Lower lobe of right lung (tissue), 2 donors: ENCODE data around the gene ABCC1. TPM values are rescaled to one million over a fixed set of nuclear protein-coding genes. Genes with fewer than 3 reads are reported as not detected.

Experiments
- ATAC-seq, 2 donors: fragments of 200-7000 bp; cut with Tn5 transposase; one replicate each; pipeline ENCODE4 v1.9.1; 2020 to 2022; ENCODE audit warnings: mild to moderate bottlenecking in 2 of 2, moderate library complexity in 2 of 2
- DNase-seq: peaks from one replicate; pipeline ENCODE4 v3.0.0-alpha.2; 2020
- H3K27ac ChIP-seq: fragments of 200-600 bp; one replicate; pipeline ENCODE4 v1.8.0; 2022
- H3K27me3 ChIP-seq: fragments of 200-600 bp; one replicate; pipeline ENCODE4 v1.8.0; 2022; ENCODE audit warnings: low read depth
- H3K36me3 ChIP-seq: fragments of 200-600 bp; one replicate; pipeline ENCODE4 v1.8.0; 2022; ENCODE audit warnings: mild to moderate bottlenecking
- H3K4me1 ChIP-seq: fragments of 200-600 bp; one replicate; pipeline ENCODE4 v1.8.0; 2022
- H3K4me3 ChIP-seq: fragments of 200-600 bp; one replicate; pipeline ENCODE4 v1.8.0; 2022; ENCODE audit warnings: mild to moderate bottlenecking
- H3K9me3 ChIP-seq: fragments of 200-600 bp; one replicate; pipeline ENCODE4 v1.8.0; 2022
- intact Hi-C: fragments of 100-400 bp; cut with DNase I; formaldehyde crosslinking; loops from one replicate; pipeline ENCODE4 v1.11.0; 2022
- total RNA-seq: library from RNA; stranded (reverse); fragmentation: NEBNext Ultra II Directional; extraction: Animal tissue kit (Norgen Biotek cat#: 25700); gene quantifications from one replicate; pipeline ENCODE4 v1.2.1, GENCODE V29; 2021
- TF ChIP-seq, protein P1 (sequence below): fragments of 200-600 bp; IDR thresholded peaks from one replicate; pipeline ENCODE4 v1.8.0; 2022; ENCODE audit warnings: antibody characterized with exemption, mild to moderate bottlenecking
- donor health status: DM: no; HTN: yes; CAD: no; lungs with severe emphysema.

Gene ABCC1
- total RNA-seq, 1 donor from 2014 or later, result 47.5 TPM

DNA sequence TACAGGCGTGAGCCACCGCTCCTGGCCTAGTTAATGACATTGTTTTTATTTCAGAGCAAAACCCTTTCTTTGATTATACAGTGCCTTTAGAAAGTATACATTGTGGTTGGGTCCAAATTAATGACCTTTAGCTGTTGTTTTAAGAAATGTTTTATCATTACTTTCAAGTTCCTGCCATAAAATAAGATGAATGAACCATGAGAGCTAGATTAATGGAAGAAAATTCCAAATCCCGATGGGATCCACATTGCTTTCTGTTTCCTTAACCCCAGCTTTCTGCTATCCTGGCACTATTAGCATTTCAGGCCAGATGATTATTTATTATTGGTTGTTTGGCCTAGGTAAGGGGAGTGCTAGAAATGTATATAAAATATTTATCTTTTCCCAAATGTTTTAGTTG lies 131.7 kb downstream of the ABCC1 start:
- Histone ChIP-seq H3K27me3 (no peaks in the 10 kb centered on the region), H3K36me3 (peaks cover 88% of the 10 kb centered on the region), H3K4me3 (no peak overlapping the region), H3K27ac (no peak overlapping the region), H3K4me1 (peaks cover 3% of the 10 kb centered on the region), H3K9me3 (peaks cover 7% of the 10 kb centered on the region)
- no peak for ATAC-seq
- intact Hi-C loops, result no loop called here
- no peak for DNase-seq
- TF ChIP-seq, protein P1, sequence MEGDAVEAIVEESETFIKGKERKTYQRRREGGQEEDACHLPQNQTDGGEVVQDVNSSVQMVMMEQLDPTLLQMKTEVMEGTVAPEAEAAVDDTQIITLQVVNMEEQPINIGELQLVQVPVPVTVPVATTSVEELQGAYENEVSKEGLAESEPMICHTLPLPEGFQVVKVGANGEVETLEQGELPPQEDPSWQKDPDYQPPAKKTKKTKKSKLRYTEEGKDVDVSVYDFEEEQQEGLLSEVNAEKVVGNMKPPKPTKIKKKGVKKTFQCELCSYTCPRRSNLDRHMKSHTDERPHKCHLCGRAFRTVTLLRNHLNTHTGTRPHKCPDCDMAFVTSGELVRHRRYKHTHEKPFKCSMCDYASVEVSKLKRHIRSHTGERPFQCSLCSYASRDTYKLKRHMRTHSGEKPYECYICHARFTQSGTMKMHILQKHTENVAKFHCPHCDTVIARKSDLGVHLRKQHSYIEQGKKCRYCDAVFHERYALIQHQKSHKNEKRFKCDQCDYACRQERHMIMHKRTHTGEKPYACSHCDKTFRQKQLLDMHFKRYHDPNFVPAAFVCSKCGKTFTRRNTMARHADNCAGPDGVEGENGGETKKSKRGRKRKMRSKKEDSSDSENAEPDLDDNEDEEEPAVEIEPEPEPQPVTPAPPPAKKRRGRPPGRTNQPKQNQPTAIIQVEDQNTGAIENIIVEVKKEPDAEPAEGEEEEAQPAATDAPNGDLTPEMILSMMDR, result no peak

DNA sequence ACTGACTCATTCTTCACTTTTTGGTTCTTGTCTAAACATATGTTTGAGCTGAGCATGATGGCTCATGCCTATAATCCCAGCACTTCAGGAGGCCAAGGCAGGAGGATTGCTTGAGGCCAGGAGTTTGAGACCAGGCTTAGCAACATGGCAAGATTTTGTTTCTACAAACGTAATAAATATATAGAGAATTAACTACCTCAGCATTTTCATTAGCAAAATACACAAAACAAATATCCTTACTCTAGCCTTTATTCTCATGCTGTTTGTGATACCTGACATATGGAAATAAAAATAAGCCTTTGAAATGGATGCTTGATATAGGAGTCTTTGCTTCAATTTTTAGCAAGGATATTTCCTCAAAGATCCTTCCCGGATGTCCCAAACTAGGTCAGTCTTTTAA lies 132.8 kb downstream of the ABCC1 start:
- Histone ChIP-seq H3K9me3 (peaks cover 7% of the 10 kb centered on the region), H3K36me3 (peaks cover 89% of the 10 kb centered on the region), H3K27me3 (no peaks in the 10 kb centered on the region), H3K27ac (no peak overlapping the region), H3K4me3 (no peak overlapping the region), H3K4me1 (no peaks in the 10 kb centered on the region)
- TF ChIP-seq, protein P1, result no peak
- intact Hi-C loops, result no loop called here
- DNase-seq, result no peak
- ATAC-seq, result no peak

DNA sequence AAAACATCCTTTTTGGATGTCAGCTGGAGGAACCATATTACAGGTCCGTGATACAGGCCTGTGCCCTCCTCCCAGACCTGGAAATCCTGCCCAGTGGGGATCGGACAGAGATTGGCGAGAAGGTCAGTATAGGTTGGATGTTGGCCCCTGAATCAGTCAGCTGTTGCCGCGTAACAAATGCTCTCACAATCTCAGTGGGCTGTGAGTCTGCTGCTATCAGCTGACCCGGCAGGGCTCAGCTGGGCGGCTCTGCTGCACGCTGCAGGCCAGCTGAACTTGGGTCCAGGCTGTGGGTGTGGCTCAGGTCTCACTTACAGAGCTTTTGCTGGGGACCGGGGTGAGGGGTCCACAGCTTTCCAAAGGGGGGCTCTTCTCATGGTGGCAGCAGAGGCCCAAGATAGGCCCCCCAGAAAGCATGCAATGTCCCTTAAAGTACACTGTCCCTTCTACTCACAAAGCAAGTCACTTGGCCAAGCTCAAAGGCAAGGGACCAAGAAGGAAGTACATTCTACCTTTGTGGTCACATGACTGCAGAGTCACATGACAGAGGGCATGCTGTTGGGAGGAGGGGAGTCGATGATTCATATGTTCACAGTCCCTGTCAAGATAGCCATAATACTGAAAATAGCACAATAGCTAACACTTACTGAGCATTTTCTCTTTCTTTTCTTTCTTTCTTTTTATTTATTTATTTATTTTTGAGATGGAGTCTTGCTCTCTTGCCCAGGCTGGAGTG lies 134.2 kb downstream of the ABCC1 start:
- H3K36me3 ChIP-seq, result peaks cover 89% of the 10 kb centered on the region
- no peaks in the 10 kb centered on the region for H3K27me3 ChIP-seq
- H3K4me1 ChIP-seq, result peaks cover 4% of the 10 kb centered on the region
- no peak overlapping the region for H3K27ac ChIP-seq
- H3K9me3 ChIP-seq, result peaks cover 7% of the 10 kb centered on the region
- no peak for DNase-seq
- TF ChIP-seq, protein P1, result no peak
- intact Hi-C loops, result no loop called here
- no peak overlapping the region for H3K4me3 ChIP-seq
- no peak for ATAC-seq

DNA sequence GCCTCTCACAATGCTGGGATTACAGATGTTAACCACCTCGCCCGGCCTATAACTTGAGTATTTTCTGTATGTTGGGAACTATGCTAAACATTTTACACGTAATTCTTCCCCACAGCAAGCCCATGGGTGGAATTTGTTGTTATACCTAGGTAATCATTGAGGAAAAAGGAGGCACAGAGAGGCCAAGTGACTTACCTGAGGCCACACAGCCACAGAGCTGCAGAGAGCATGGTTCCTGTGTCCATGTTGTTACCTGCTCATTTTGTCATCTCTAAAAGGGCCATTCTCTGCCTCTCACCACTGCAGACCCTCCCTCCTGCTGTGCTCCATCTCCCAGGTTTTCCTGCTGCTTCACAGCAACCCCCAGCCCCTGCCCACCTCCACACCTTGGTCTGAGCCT lies 135.5 kb downstream of the ABCC1 start:
- intact Hi-C loops, result no loop called here
- ATAC-seq (no peak), DNase-seq (no peak)
- Histone ChIP-seq H3K4me3 (no peak overlapping the region), H3K9me3 (peaks cover 7% of the 10 kb centered on the region), H3K4me1 (peaks cover 4% of the 10 kb centered on the region), H3K27me3 (no peaks in the 10 kb centered on the region), H3K27ac (no peak overlapping the region), H3K36me3 (peaks cover 89% of the 10 kb centered on the region)
- TF ChIP-seq, protein P1, result no peak

DNA sequence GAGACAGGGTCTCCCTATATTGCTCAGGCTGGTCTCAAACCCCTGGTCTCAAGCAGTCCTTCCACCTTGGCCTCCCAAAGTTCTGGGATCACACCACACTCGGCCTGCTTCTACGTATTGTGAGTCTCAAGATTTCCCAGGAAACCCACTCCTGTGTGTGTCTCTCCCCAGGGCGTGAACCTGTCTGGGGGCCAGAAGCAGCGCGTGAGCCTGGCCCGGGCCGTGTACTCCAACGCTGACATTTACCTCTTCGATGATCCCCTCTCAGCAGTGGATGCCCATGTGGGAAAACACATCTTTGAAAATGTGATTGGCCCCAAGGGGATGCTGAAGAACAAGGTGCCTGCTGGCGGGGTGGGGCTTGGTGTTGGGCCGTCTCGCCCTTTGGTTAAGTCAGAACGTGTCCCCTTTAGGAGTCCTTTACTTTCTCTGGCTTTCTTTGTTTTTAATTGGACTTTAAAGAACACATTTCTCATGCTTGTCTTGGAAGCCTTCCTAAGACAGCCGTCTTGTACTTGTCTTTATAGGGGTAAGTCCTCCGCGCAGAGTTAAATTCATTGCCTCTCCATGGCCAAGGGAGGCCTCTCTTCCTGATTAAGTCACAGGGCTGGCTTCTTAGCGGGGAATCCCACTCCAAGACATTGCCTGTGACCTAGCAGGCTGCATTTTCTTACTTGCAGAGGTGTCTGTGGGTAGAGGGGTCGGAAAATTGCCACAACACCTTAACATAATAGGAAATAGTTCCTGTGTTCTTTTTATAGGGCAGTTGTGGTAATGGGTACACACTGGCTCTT lies 137.4 kb downstream of the ABCC1 start:
- TF ChIP-seq, protein P1, result no peak
- intact Hi-C loops, result no loop called here
- Histone ChIP-seq H3K27ac (no peak overlapping the region), H3K9me3 (peaks cover 7% of the 10 kb centered on the region), H3K4me1 (peaks cover 4% of the 10 kb centered on the region), H3K36me3 (peaks cover 96% of the 10 kb centered on the region), H3K4me3 (no peak overlapping the region), H3K27me3 (no peaks in the 10 kb centered on the region)
- no peak for ATAC-seq
- DNase-seq, result no peak
